GM19324 (cell line): ENCODE measurements around the gene GAST.
"Not testable (repeated sequence)": the region's sequence is repeated elsewhere in the genome, so short reads cannot be mapped to it uniquely, and the experiment has no call there.

Experiments
- ATAC-seq: cut with Tn5 transposase; IDR thresholded peaks from one replicate; pipeline ENCODE4 v1.9.1; 2021; ENCODE audit warnings: mild to moderate bottlenecking, moderate library complexity; ENCODE audit not compliant: unreplicated experiment, low FRiP score

GAST gene

DNA sequence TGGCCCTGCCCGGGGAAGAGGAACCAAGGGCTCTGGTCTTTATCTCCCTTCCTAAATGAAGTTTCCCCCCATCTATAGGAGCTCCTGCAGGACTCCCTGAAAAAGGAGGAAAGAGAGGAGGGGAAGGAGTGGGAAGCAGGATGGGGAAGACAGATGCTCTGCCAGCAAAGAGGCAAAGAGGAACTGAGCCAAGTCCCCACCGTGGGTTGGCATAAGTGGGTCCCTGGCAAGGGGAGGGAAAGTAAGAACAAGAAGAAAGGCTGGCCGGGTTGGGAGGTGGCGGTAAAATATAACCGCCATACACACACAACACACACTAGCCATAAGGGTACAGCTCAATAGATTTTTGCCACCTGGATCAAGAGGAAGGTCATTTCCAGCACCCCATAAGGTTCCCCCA, 29.5 kb upstream of the GAST start:
- no peak for ATAC-seq

DNA sequence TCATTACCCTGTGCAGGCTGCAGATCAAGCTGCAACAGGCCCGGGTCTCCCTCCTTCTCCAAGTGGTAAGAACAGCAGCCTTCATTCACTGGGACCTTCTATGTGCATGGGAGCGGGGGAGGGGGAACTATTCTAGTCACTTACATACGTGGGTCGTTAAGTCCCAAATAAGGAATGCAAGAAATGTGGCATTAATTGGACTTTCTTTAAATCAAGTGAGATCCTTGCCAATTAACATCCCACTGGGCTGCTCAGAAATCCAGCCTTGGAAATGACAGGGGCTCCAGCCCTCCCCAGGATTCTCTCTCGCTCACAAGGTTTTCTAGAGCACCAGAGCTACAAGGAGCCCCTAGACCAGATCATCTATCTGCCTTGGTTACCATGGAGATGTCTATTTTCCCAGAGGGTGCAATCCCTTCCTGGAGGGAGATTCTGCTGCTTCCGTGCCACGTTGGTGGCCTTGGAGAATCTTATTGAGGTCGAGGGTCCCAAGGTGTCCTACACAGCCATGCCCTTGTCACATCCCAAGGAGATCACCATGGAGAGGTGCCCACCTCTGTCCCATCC, 28.6 kb upstream of the GAST start:
- ATAC-seq, result no peak

DNA sequence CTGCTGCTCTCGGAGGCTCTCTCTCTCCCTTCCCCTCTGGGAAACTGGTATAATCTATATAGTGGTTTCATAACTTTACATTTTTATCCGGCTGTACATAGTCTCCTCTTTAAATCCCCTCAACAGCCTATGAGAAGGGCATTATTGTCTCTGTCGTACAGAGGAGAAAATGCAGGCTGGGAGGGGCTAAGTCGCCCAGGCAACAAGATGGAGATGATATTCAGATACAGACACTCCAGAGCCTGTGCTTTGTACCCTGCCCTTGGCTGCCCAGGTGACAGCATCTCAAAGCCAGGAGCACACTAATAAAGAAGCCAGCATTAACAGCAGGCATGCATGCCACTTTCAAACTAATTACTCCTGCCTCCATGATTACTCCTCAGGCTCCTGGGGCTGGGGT, 28.1 kb upstream of the GAST start:
- no peak for ATAC-seq

DNA sequence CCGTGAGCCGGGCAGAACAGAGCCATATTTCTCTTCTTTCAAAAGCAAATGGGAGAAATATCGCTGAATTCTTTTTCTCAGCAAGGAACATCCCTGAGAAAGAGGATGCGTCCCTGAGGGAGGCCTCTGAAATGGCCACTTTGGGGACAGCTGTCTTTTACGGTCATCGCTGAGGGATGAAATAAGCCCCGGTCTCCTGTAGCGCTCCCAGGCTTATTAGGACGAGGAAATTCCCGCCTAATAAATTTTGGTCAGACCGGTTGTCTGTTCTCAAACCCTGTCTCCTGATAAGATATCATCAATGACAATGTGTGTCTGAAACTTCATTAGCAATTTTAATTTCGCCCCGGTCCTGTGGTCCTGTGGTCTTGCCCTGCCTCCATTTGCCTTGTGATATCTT, 26.4 kb upstream of the GAST start:
- not testable (repeated sequence) for ATAC-seq

DNA sequence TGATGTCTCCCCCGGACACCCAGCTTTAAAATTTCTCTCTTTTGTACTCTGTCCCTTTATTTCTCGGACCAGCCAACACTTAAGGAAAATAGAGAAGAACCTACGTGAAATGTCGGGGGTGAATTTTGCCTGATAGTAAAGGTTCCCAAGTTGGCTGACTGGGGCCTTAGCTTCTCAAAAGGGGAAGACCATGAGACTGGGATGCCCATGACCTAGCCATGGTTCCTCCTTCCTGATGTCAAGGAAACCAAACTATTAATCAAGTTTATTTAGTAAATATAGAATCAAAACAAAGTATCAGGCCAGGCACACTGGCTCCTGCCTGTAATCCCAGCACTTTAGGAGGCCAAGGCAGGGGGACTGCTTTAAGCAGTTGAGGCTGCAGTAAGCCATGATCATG, 25.9 kb upstream of the GAST start:
- ATAC-seq, result no peak

DNA sequence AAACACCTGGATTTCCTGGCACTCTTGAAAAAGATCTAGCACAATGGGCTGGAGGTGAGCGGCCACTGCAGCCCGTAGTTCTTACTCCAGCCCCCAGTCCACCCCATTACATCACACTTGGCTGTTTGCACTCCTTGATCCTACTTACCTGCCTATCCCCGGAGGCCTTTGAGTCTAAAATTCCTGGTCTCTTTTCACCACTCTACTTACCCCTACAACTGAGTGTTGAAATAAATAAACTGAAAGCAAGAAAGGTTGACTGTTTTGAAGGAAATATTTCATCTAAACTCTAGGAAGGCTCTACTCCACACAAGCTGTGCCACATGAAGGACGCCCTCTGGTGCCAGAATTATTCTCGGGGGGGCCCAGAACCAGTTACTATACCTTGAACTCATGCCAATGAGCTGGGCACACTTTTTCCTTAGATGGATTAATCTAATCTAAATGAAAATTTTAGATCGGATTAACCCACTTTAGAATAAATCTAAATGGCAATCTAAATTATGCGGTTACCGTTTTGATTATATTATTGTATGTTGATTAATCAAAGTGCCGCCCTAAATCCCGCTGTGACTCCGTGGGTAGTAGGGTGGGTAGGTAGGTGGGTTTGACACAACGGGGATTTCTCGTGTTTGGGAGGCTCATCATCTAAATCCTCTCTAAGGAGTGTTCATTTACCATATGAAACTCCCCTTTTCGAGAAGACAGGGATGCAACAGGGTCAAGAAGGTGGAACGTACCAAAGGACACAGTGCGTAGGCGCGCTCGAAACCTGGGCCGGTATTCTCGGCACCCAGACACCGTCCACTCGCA, 24.1 kb upstream of the GAST start:
- ATAC-seq, result no peak

DNA sequence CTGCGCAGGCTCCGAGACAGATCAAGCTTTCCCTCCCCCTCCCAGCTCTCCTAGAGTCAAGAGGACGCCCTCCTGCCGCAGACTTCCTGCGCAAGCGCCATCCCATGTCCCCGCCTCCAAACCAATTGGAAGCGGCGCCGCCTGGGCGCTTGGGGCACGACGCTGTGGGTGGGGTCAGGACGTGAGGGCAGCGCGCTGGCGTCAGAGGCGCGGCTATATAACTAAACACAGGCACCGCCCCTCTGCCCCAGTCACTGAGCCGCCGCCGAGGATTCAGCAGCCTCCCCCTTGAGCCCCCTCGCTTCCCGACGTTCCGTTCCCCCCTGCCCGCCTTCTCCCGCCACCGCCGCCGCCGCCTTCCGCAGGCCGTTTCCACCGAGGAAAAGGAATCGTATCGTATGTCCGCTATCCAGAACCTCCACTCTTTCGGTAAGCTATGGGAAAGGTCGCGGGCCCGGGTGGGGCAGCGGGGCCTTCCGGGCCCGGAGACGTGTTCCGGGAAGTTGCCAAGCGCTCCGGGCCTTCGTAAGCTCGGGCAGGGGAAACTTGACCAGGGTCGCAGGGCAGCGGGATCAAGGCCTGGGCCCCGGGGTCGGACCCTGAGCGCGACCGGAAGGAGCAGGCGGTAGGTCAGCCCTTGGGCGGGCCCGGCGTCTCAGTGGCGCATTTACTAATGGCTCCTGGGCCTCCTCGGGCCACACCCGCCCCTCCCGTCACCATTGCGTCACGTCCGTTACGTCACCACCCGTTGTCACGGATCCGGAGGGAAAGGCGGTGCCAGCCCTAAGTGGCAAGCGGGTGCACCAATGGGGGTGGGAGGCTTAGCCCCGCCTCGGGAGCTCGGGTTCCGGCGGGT, 23.3 kb upstream of the GAST start, which contains the start of gene EIF1:
Gene EIF1, plus strand, starts transcription at position 245 of the 856 bp plus-strand sequence. Its CDS starts 154 bp downstream, at position 399.
- peak; percentile 89 for ATAC-seq

DNA sequence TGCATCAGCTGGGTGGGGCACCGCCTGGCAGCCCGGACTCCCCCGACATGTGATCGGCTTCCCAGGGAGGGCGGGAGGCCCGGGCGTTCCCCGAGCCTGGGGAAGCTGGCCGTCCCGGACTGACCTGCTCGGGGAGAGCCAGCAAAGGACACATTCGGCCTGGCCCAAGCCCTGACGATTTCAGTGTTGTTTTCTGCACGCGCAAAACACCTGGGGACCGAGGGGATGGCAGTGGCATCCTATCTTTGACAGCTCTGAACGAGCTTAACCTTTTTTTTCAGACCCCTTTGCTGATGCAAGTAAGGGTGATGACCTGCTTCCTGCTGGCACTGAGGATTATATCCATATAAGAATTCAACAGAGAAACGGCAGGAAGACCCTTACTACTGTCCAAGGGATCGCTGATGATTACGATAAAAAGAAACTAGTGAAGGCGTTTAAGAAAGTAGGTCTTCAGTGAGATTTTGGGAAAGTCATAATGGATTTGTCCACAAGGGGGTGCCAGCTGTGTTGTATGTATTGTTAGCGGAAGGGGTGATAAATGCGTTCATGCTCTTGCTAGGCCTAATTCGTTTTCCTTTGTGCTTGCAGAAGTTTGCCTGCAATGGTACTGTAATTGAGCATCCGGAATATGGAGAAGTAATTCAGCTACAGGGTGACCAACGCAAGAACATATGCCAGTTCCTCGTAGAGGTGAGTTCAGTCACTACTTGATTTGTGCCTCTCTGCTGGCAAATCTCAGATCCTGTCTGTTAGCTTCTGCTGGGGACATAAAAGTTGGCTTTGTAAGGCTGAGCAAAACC, 22.4 kb upstream of the GAST start:
- ATAC-seq, result no peak

DNA sequence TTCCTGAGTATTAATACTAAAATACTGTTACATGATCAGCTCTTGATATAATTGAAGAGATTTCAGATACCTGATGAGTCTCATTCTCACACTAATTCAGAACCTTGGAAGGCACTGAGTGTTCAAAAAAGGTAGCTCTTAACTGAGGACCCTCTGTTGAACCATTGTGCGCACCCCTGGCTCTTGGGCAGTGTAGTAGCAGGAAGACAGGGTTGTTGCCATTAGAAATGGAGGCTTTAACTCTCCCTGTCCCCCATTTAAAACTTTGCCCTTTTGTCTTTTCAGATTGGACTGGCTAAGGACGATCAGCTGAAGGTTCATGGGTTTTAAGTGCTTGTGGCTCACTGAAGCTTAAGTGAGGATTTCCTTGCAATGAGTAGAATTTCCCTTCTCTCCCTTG, 21.6 kb upstream of the GAST start:
- ATAC-seq, result no peak

DNA sequence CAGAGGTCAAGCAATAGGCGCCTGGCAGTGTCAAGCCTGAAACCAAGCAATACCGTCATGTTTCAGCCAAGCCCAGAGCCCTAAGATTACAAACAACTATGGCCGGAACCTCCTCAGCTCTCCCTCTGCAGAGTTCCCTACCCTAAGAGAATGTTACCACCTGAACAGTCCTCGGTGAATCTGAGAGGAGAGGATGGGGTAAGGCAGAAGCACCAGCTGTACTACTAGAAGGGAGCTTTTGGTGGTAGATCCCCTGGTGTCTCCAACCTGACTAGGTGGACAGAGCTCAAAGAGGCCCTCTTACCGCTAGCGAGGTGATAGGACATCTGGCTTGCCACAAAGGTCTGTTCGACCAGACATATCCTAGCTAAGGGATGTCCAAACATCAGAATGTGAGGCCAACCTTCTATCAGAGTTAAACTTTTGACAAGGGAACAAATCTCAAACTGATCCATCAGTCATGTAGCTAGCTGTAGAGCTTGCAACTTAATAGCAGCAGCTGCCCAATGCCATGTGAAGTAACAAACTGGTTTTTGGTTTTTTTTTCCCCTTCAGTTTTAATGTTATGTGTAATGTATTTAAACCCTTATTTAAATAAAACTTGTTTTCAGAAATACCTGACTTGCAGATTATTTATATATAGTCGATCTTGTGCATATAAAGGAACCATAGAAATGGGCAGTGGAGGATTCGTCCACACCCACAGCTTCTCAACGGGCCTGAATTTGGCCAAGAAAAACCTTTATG, 20.9 kb upstream of the GAST start:
- ATAC-seq, result no peak

DNA sequence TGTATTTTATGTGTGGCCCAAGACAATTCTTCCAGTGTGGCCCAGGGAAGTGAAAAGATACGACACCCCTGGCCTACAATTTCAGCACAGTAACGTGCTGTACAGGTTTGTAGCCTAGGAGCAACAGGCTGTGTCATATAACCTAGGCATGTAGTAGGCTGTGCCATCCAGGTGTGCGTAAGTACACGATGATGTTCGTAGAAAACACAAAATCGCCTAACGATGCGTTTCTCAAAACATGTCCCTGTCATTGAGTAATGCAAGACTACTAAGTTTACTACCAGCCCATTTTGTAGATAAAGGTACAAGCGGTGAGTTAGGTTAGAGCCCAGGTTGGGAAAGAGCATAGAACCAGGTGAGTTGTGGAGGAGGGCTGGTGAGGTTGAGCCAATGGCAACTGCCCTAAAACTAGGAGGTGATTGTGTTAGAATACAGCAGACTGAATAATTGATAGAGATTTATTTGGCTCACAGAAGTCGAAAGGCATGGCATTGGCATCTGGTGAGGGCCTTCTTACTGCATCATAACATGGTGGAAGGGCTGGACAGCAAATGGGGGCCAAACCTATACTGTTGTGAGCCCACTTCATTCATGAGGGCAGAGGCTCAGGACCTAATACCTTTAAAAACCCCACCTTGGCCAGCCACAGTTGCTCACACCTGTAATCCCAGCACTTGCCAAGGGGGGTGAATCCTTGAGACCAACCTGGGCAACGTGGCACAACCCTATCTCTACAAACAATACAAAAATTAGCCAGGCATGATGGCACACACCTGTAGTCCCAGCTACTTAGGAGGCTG, 19.2 kb upstream of the GAST start:
- ATAC-seq, result no peak

DNA sequence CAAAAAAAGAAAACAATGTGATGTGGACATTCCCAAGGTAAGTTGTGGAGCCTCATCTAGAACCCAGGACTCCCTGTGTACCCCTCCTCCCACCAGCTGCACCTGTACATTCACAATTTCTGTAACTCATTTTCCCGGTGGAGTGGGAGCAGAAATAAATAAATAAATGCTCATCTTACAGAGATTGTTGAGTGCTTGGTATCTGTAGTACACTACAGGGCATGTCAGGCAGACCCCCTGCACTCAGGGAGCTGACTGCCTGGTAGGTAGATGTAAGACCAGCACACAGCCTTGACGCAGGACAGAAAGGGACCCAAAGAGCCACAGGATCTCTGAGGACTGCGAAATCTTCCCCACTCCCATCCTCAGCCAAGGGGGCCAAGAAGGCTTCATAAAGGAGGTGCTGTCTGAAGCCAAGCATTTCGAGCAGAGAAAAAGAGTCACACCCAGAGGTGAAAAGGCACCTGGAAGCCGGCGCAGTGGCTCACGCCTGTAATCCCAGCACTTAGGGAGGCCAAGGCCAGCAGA, 16.9 kb upstream of the GAST start:
- ATAC-seq, result no peak

DNA sequence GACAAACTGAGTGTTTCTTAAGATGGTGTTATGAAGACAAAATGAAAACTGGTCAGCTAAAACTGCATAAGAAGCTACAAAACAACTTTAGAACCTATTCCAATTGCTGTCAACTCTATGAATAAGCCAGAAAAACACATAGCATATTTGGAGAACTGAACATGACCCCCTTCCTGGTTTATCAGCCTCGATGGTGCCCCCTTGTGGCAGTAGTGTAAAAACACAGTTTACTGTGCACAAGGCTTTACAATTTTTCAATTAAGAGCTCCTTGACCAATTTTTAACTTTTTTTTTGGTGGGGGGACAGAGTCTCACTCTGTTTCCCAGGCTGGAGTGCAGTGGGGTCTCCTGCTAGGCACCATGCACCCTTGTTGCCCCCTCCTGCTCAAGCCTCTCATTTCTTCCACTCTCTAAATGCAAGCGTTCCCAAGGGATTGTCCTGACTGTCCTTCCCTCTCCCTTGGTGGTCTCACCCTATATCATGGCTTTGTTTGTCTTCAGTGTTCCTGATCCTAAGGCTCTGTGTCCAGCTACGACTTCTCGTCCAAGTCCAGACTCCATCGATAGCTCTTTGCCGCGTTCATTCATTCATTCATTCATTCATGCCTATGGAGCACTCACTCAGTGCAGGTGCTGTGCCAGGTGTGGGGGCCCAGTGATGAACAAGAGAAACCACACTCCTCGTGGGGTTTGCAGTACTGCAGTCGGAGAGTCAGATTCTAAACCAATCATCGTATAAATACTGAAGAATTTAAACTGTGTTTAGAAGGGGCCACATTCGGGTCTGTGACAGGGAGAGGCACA, 16.0 kb upstream of the GAST start:
- ATAC-seq, result no peak

DNA sequence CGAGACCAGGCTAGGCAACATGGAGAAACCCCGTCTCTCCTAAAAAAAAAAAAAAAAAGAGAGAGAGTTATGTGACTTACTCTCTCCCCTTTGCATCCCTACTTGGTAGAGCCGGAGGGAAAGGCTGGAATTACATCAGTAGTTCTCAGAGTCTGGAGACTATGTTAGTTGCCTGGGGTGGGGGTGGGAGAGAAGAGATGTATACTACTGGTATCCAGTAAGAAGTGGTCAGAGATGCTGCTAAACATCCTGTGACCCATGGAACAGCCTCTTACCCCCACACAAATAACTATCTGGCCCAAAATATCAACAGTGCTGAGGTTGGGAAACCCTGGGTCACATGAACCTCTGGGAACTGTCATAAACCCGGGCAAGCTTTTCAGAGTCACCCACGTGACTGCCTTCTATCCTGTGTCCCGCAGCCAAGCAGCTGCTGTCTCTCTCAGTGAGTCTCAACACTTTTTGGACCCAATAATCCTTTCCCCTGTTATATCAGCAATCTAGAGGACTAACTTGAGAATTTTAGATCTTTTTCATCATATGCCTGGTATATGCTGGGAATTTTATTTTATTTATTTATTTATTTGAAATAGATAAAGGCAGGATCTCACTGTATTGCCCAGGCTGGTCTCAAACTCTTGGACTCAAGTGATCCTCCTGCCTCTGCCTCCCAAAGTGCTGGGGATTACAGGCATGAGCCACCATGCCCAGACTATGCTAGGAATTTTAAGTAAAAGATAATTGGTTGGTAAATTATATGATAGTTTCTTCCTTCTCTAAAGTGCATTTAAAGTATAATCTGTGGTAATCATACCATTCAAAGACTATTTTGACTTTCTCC, 14.8 kb upstream of the GAST start:
- ATAC-seq, result no peak

DNA sequence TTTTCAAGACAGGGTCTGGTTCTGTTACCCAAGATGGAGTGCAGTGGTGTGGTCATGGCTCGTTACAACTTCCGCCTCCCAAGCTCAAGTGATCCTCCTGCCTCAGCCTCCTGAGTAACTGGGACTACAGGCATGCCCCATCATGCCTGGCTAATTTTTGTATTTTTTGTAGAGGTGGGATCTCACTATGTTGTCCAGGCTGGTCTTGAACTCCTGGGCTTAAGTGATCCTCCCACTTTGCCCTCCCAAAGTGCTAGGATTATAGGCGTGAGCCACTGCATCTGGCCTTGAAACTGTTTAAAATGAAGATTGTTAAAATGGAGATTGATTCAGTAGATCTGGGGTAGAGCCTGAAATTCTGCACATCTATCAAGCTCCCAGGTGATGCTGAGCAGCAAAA, 11.3 kb upstream of the GAST start:
- ATAC-seq, result not testable (repeated sequence)

DNA sequence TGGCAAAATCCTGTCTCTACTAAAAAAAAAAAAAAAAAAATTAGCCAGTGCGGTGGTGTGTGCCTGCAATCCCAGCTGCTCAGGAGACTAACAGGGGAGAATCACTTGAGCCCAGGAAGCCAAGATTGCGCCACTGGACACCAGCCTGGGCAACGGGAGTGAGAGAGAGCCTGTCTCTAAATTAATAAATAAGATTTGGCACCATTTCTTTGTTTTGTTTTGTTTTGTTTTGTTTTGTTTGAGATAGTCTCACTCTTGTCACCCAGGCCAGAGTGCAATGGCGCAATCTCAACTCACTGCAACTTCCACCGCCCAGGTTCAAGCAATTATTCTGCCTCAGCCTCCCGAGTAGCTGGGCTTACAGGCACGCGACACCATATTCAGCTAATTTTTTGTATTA, 9.4 kb upstream of the GAST start:
- ATAC-seq, result no peak
